DMS153 (cell line): Measurements from ENCODE around the gene TMEM161B.
"Not testable (repeated sequence)": the region's sequence is repeated elsewhere in the genome, so short reads cannot be mapped to it uniquely, and the experiment has no call there.

Experiments
- DNase-seq: peaks from one replicate; lab custom pipeline; 2025; lab: John Stamatoyannopoulos, UW

The TMEM161B gene

GRCh38 chr5:88248743-88249540 is 19.7 kb downstream of the TMEM161B start:
- no peak for DNase-seq

- no peak for DNase-seq
These were observed 20.6 kb downstream of the TMEM161B start for GRCh38 chr5:88248094-88248493.

- no peak for DNase-seq
These were observed 22.8 kb downstream of the TMEM161B start for GRCh38 chr5:88245893-88246244.

GRCh38 chr5:88245241-88245892 is 23.3 kb downstream of the TMEM161B start:
- no peak for DNase-seq

GRCh38 chr5:88244686-88245085 is 24.0 kb downstream of the TMEM161B start:
- DNase-seq: no peak

GRCh38 chr5:88243493-88243892 is 25.2 kb downstream of the TMEM161B start:
- not testable (repeated sequence) for DNase-seq

GRCh38 chr5:88238732-88239131 is 29.9 kb downstream of the TMEM161B start:
- no peak for DNase-seq

- no peak for DNase-seq
These were observed 31.6 kb downstream of the TMEM161B start for GRCh38 chr5:88236866-88237642.

- DNase-seq: no peak
These were observed 32.8 kb downstream of the TMEM161B start for GRCh38 chr5:88235828-88236227.

GRCh38 chr5:88235346-88235745 is 33.3 kb downstream of the TMEM161B start:
- no peak for DNase-seq

- no peak for DNase-seq
These were observed 38.0 kb downstream of the TMEM161B start for GRCh38 chr5:88230546-88231066.

- no peak for DNase-seq
These were observed 41.7 kb downstream of the TMEM161B start for GRCh38 chr5:88226881-88227450.

- no peak for DNase-seq
These were observed 54.0 kb downstream of the TMEM161B start for GRCh38 chr5:88214655-88215054.

GRCh38 chr5:88207575-88207974 is 61.1 kb downstream of the TMEM161B start:
- no peak for DNase-seq

GRCh38 chr5:88203981-88204750 is 64.5 kb downstream of the TMEM161B start:
- DNase-seq: no peak

GRCh38 chr5:88195636-88196035 is 73.0 kb downstream of the TMEM161B start:
- no peak for DNase-seq

- no peak for DNase-seq
These were observed 74.7 kb downstream of the TMEM161B start for GRCh38 chr5:88193896-88194295.

GRCh38 chr5:88190106-88190834 is 78.4 kb downstream of the TMEM161B start:
- DNase-seq: no peak

GRCh38 chr5:88189484-88189883 is 79.2 kb downstream of the TMEM161B start:
- not testable (repeated sequence) for DNase-seq

GRCh38 chr5:88188458-88189132 is 80.0 kb downstream of the TMEM161B start:
- no peak for DNase-seq
